GM19035 (cell line): Measurements from ENCODE around the gene DPYD.

Source experiments
- ATAC-seq: cut with Tn5 transposase; IDR thresholded peaks from one replicate; pipeline ENCODE4 v1.9.1; 2021; ENCODE audit not compliant: unreplicated experiment

Gene DPYD

DNA sequence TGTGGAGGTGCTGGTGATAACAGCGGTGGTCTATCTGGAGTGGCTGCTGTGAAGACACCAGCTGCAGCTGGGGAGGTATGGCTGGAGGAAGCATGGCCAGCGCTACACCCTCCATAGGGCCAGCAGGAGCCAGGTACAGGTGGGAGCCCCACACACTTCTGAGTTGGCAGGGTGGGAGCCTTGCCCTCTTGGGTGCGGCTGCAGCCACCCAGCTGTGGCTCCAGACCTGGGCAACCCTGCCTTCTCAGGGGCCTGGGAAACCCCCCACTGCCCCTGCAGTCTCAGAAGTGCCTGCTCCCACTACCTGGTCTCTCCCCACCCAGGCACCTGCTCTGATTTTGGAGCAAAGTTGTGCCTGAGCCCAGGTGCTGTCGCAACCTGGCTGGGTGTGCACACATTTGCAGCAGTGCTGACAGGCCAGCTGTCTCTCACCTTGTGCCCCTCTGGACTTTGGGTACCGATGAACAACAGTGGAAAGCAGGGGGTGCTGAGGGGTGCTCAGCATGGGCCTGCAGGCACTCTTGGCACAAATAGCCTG is 76.2 kb downstream of the DPYD start:
- no peak for ATAC-seq

DNA sequence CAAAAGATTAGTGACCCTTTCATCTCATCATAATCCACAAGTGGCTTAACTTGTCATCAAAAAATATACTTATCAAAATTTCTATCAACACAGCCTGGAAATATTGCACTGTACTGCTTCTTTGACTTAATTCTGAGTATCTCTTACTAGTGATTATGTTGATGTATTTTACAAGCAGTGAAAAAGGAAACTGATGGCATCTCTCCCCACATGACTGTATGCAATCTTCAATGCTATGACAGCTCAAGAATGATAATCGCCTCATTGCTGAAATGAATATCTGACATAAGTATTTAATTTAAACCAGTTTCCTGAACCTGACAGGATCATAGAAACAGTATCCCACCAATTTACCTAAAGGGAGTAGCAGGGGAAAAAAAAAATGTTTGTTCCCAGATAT is 79.5 kb downstream of the DPYD start:
- ATAC-seq, result no peak

- no peak for ATAC-seq
Observed at GRCh38 chr1:97837161-97837560, 83.7 kb downstream of the DPYD start.

GRCh38 chr1:97834899-97835298 is 85.9 kb downstream of the DPYD start:
- no peak for ATAC-seq

DNA sequence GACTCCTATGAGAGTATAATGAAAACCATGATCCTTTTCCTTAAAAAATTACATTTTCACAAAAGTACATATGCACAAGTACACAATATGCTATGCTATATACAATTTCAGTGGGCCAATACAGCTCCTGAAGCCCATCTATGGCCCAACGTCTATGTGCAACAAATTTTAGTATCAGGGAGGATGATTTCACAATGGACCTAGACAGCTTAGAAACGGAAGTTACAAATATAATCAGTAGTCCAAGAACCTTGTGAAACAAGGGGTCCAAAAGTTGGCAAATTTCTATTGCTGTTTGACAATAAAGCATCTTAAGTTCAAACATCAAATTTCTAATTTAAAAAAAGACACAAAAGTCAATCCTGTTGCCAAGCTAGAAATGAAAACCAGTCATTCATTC is 87.0 kb downstream of the DPYD start:
- no peak for ATAC-seq

DNA sequence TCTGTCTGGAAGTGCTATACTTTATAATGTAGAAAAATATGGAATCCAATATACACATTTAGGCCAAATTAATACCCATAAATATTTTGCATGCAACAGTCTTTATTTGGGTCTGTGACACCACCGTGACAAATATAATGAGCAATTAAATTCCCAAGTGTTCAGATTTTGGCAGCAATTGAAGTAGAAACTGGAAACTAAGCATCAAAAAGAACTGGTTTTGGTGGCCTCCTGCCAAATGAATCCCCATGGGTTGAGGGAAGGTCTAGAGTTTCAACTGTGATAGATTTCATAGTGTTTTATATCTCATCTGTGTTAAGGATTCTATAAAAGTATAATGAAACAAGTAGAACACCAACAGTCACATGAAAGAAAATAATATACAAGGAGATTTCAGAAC is 88.4 kb downstream of the DPYD start:
- no peak for ATAC-seq

- ATAC-seq, result no peak
Observed at GRCh38 chr1:97827887-97828286, 92.9 kb downstream of the DPYD start.

DNA sequence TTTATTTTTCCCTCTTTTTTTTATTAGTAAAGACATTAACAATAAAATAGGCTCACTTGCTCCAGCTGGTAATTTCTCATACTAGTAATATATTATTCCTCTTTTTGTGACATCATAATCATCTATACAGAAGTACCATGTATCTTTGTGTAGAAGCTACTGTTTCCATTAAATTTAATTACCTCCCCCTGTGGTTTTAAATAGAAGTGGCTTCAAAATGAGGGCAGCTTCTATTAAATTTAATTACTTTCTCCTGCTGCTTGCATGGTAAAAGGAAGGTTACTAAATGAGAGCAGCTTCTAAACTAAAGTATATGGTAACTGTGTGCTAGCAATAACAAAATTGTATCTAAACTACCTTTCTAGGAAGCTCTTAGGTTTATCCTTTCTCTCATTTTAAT is 94.0 kb downstream of the DPYD start:
- no peak for ATAC-seq

GRCh38 chr1:97824624-97825023 is 96.2 kb downstream of the DPYD start:
- ATAC-seq, result no peak

DNA sequence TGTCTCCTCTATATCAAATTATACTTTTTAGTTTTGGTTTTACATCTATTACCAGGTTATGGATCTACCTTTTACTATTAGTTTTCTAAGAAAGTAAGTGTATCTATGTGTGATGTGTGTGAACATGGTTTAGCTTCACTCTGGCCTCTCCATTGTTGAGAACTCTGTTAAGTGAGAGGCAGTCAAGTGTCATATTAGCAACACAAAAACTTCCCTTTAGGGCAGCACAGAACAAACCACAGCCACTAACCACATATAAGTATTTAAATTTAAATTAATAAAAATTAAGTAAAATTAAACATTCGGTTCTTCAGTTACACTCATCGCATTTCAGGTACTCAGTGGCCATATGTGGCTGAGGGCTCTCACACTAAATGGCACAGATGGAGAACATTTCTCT is 96.6 kb downstream of the DPYD start:
- no peak for ATAC-seq

GRCh38 chr1:97820470-97821188 is 100.2 kb downstream of the DPYD start:
- ATAC-seq, result peak; percentile 79

DNA sequence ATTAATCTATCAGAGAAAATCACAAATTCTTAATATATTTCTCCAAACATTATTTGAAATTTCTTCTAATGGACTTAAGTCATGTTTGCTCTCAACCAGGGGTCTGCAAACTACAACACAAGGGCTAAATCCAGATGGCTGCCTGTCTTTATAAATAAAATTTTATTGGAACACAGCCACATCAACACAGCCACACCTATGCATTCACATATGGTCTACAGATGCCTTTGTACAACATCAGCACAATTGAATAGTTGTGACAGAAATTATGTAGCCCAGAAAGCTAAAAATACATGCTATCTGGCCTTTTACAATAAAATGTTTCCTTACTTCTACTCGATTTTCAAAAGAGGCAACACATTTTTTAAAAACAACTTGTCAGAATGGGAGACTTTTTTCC is 103.9 kb downstream of the DPYD start:
- ATAC-seq, result no peak

DNA sequence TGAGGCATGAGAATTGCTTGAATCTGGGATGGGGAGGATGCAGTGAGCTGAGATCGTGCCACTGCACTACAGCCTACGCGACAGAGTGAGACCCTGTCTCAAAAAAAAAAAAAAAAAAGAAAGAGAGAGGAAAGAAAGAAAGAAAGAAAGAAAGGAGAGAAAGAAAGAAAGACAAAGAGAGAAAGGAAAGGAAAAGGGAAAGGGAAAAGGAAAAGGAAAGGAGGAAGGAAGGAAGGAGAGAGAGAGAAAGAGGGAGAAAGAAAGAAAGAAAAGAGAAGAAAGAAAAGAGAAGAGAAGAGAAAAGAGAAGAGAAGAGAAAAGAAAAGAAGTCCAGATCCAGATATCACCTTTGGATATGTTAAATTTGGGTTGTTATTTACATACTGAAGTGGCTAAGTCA is 106.0 kb downstream of the DPYD start:
- ATAC-seq, result no peak

- no peak for ATAC-seq
Observed at GRCh38 chr1:97814121-97814520, 106.7 kb downstream of the DPYD start.

DNA sequence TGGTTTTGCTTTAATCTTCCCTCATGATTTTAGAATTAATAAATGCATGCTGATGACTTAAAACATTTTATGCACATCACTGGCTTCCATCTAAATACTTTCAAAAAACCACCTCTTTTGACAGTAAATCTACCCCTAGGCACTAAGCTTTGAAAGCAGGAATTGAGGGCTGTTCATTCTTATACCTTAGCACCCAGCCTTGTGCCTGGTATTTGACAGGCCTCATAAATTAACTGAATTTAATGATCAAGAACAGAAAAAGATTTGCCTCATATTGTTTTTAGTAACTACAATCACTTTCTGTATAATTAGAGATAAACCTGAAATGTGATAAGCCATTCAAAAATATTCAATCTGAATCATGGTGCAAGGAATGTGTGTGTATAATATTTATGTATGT is 108.8 kb downstream of the DPYD start:
- ATAC-seq, result no peak

DNA sequence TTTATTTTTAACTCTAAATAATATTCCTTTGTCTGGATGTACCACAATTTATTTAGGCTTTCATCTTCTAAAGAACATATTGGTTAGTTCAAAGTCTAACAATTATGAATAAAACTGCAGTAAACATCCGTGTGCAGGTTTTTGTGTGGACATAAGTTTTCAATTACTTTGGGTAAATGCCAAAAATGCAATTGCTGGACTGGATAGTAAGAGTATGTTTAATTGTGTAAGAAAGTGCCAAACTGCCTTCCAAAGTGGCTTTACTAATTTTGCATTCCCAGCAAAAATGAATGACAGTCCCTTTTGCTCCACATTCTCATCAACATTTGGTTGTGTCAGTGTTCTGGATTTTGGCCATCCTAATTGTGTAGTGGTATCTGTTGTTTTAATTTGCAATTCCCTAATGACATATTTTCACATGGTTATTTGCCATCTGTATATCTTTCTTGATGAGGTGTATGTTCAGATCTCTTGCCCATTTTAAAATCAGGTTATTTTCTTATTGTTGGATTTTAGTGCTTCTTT is 113.8 kb downstream of the DPYD start:
- ATAC-seq, result no peak

DNA sequence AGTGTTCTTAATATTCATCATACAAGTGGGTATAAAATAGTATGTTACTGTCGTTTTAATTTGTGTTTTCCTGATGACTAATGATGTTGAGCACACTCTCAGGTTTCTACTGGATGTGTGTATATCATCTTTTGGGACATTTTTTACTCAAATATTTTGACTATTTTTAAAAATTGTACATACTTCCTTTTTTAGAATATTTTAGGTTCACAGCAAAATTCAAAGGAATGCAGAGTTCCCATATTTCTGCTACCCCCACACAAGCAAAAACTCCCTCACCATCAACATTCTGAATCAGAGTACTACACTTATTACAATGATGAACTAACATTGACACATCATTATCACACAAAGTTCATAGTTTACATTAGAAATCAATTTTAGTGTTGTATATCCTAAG is 114.5 kb downstream of the DPYD start:
- no peak for ATAC-seq

DNA sequence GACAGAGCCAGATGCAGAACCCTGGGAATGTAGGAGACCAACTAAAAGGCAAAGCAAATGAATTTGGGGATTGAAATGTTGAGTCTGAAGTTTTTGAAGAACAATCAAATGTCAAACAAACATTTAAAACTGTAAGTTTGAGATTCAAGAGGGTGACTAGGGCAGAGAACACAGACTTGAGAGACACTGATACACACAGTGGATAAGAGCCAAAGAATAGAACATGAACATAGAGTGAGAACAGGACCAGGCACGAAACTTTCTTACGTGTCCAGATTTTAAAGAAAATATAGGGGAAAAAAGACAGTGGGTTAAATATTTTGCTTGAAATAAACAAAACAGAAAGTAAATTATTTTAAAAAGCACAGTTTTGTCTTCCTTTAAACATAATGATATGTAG is 115.7 kb downstream of the DPYD start:
- ATAC-seq, result no peak

- ATAC-seq, result no peak
Observed at GRCh38 chr1:97803026-97803425, 117.8 kb downstream of the DPYD start.

DNA sequence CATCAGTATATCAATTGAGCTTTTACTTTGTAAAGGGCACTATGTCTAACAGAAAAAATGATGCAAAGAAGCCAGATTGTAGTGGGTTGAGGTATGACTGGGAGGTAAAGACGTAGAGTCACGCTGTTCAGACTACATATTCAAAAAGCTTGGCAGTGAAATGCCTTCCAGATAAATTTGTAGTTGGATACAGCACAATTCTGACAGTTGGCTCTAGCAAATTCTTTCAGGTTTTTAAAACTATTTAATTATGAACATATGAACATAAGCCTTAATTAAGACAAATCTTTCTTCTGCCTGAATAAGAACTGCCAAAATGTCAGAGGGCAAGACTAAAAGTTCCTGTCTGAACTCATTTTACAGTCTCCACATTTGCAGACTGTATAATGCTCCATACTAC is 118.8 kb downstream of the DPYD start:
- no peak for ATAC-seq

GRCh38 chr1:97797403-97798183 is 123.2 kb downstream of the DPYD start:
- no peak for ATAC-seq

DNA sequence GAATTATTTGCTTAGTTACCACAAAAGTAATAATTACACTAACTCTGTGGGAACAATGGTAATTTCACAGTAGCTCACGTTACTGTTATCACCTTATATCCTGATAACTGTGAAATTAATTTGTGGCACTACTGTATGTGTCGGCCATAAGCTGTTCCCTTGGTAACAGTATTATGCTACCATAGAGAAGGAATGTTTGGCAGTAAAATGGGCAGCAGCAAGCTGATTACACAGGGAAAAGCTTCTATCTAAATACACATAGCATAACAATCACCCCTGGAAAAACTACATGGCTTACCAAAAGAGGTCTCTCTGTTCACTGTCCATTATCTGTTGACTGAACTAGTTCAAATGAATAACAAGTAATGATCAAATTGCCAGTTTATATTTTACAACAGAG is 124.1 kb downstream of the DPYD start:
- no peak for ATAC-seq
